Bronchial epithelial cell (primary cell): ENCODE results near the gene PRDM2. TPM values are rescaled to one million over a fixed set of nuclear protein-coding genes. Genes with fewer than 3 reads are reported as not detected.

Source experiments
- DNase-seq: peaks from one replicate; pipeline ENCODE4 v3.0.0-alpha.2; 2010; ENCODE audit warnings: low read depth
- FAIRE-seq: peaks from 2 replicates; lab custom pipeline; 2011; peaks lifted over from hg19 to GRCh38; lab: Jason Lieb, UNC
- H3K27me3 ChIP-seq: 2 replicates; pipeline ENCODE4 v1.5.1; 2011; ENCODE audit warnings: low read length; ENCODE audit not compliant: control insufficient read depth, insufficient read depth
- H3K36me3 ChIP-seq: 2 replicates; pipeline ENCODE4 v1.5.1; 2011; ENCODE audit warnings: low read length; ENCODE audit not compliant: control insufficient read depth, insufficient read depth
- H3K4me3 ChIP-seq: 2 replicates; pipeline ENCODE4 v1.5.1; 2011; ENCODE audit warnings: mild to moderate bottlenecking, low read depth, low read length, control low read depth
- total RNA-seq: library from RNA; depleted of rRNA; stranded (reverse); fragments of >200 nt; gene quantifications from 2 replicates; pipeline ENCODE4 v1.2.1, GENCODE V29; 2014
- TF ChIP-seq, protein P1 (sequence below): IDR thresholded peaks from 2 replicates; pipeline ENCODE4 v1.5.1; 2011; ENCODE audit warnings: mild to moderate bottlenecking, moderate library complexity, low read length, control low read depth, inconsistent platforms; ENCODE audit not compliant: insufficient read depth, severe bottlenecking

PRDM2 gene
- total RNA-seq, 1 donor from 2014 or later = 7.1 TPM

GRCh38 chr1:13805431-13805830 is 105.4 kb downstream of the PRDM2 start:
- Histone ChIP-seq H3K27me3 (no peaks in the 10 kb centered on the region), H3K4me3 (no peak overlapping the region), H3K36me3 (no peaks in the 10 kb centered on the region)
- no peak for DNase-seq
- FAIRE-seq = no peak
- TF ChIP-seq, protein P1, sequence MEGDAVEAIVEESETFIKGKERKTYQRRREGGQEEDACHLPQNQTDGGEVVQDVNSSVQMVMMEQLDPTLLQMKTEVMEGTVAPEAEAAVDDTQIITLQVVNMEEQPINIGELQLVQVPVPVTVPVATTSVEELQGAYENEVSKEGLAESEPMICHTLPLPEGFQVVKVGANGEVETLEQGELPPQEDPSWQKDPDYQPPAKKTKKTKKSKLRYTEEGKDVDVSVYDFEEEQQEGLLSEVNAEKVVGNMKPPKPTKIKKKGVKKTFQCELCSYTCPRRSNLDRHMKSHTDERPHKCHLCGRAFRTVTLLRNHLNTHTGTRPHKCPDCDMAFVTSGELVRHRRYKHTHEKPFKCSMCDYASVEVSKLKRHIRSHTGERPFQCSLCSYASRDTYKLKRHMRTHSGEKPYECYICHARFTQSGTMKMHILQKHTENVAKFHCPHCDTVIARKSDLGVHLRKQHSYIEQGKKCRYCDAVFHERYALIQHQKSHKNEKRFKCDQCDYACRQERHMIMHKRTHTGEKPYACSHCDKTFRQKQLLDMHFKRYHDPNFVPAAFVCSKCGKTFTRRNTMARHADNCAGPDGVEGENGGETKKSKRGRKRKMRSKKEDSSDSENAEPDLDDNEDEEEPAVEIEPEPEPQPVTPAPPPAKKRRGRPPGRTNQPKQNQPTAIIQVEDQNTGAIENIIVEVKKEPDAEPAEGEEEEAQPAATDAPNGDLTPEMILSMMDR = no peak

GRCh38 chr1:13806108-13806507 is 106.1 kb downstream of the PRDM2 start:
- no peak for FAIRE-seq
- H3K27me3 ChIP-seq = no peaks in the 10 kb centered on the region
- DNase-seq = no peak
- H3K4me3 ChIP-seq = no peak overlapping the region
- TF ChIP-seq, protein P1 = no peak
- no peaks in the 10 kb centered on the region for H3K36me3 ChIP-seq

DNA sequence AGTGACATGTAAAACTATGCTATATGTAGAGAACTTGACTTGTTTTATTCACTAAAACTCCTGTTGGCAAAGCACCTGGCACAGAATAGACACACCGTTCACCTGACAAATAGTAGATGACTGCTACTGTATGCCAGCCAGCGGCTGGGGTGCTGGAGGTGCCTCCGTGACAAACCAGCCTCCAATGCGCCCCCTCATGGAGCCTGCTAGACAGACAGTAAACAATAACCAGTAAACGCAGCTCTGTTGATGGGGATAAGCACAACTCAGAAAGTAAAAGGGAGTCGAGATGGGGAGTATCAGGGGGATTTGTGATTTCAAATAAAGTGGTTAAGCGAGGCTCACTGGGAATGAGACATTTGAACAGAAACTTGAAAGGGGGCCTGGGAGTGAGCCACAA is 107.2 kb downstream of the PRDM2 start:
- no peak for FAIRE-seq
- peak; percentile 43 for DNase-seq
- Histone ChIP-seq H3K4me3 (no peak overlapping the region), H3K27me3 (no peaks in the 10 kb centered on the region), H3K36me3 (no peaks in the 10 kb centered on the region)
- TF ChIP-seq, protein P1 = peak; percentile 69

- FAIRE-seq = no peak
- no peak overlapping the region for H3K4me3 ChIP-seq
- no peaks in the 10 kb centered on the region for H3K36me3 ChIP-seq
- no peaks in the 10 kb centered on the region for H3K27me3 ChIP-seq
- TF ChIP-seq, protein P1 = no peak
- peak; percentile 55 for DNase-seq
Measured at GRCh38 chr1:13808729-13809131, 108.7 kb downstream of the PRDM2 start.

- H3K27me3 ChIP-seq = no peaks in the 10 kb centered on the region
- TF ChIP-seq, protein P1 = no peak
- H3K4me3 ChIP-seq = no peak overlapping the region
- DNase-seq (no peak), FAIRE-seq (no peak)
- H3K36me3 ChIP-seq = no peaks in the 10 kb centered on the region
Measured at GRCh38 chr1:13809461-13810159, 109.6 kb downstream of the PRDM2 start.
